IMR-90 (cell line): Measurements from ENCODE around the gene PTBP1. TPM values are rescaled to one million over a fixed set of nuclear protein-coding genes. Genes with fewer than 3 reads are reported as not detected.

Source experiments
- ATAC-seq: fragments of 200-7000 bp; cut with Tn5 transposase; 2 replicates; pipeline ENCODE4 v1.9.1; 2020; ENCODE audit warnings: low read depth, mild to moderate bottlenecking, moderate library complexity
- BruUV-seq: library from RNA; stranded (reverse); fragments of 400-500 nt; replicated peaks from 2 replicates; lab custom pipeline; 2021; lab: Mats Ljungman, UMichigan
- CTCF ChIA-PET: fragments of 300-600 bp; formaldehyde crosslinking; extraction: SDS; loops from one replicate; lab custom pipeline; 2021; ENCODE audit warnings: antibody characterized with exemption; lab: Yijun Ruan, JAX
- POLR2A ChIA-PET: fragments of 300-600 bp; sonication (Branson Sonifier 250); formaldehyde crosslinking; loops from one replicate; lab custom pipeline; 2022; ENCODE audit warnings: antibody characterized with exemption; ENCODE audit not compliant: unreplicated experiment; lab: Charles Lee
- DNase-seq: peaks from one replicate; pipeline ENCODE4 v3.0.0; 2013
- H2AFZ ChIP-seq: replicated peaks from 2 replicates; pipeline ENCODE3; 2013; ENCODE audit warnings: low read length, mild to moderate bottlenecking; ENCODE audit not compliant: poor library complexity
- H2AK5ac ChIP-seq: 2 replicates; pipeline ENCODE4 v1.6.1; 2013; ENCODE audit warnings: low read depth, low read length, inconsistent platforms
- H2AK9ac ChIP-seq: replicated peaks from 2 replicates; pipeline ENCODE3; 2013; ENCODE audit warnings: mild to moderate bottlenecking, low read depth, low read length, moderate library complexity; ENCODE audit not compliant: poor library complexity
- H2BK120ac ChIP-seq: 2 replicates; pipeline ENCODE4 v1.6.1; 2013; ENCODE audit warnings: low read depth, low read length, inconsistent platforms
- H2BK15ac ChIP-seq: 3 replicates; pipeline ENCODE4 v1.6.1; 2013; ENCODE audit warnings: low read depth, low read length, inconsistent platforms
- H2BK20ac ChIP-seq: 2 replicates; pipeline ENCODE4 v1.6.1; 2013; ENCODE audit warnings: low read depth, mild to moderate bottlenecking, inconsistent platforms, low read length, moderate library complexity
- H2BK5ac ChIP-seq: 2 replicates; pipeline ENCODE4 v1.6.1; 2013; ENCODE audit warnings: mild to moderate bottlenecking, low read depth, low read length, inconsistent platforms; ENCODE audit not compliant: poor library complexity, severe bottlenecking
- H3K14ac ChIP-seq: replicated peaks from 2 replicates; pipeline ENCODE4 v1.6.1; 2013; ENCODE audit warnings: low read depth, low read length, inconsistent platforms
- H3K18ac ChIP-seq: 2 replicates; pipeline ENCODE4 v1.6.1; 2013; ENCODE audit warnings: low read depth, low read length, control low read depth
- H3K23ac ChIP-seq: 2 replicates; pipeline ENCODE4 v1.6.1; 2013; ENCODE audit warnings: low read depth, low read length, inconsistent platforms
- H3K27ac ChIP-seq: 2 replicates; pipeline ENCODE4 v1.5.1; 2013; ENCODE audit warnings: mild to moderate bottlenecking, control low read depth, low read length; ENCODE audit not compliant: insufficient read depth
- H3K27me3 ChIP-seq: 2 replicates; pipeline ENCODE4 v1.6.1; 2013; ENCODE audit warnings: low read length; ENCODE audit not compliant: control insufficient read depth, insufficient read depth
- H3K36me3 ChIP-seq: 2 replicates; pipeline ENCODE4 v1.6.1; 2013; ENCODE audit warnings: low read length, mixed read lengths; ENCODE audit not compliant: control insufficient read depth, insufficient read depth
- H3K4ac ChIP-seq: 2 replicates; pipeline ENCODE4 v1.6.1; 2013; ENCODE audit warnings: low read depth, low read length, inconsistent platforms
- H3K4me1 ChIP-seq: 2 replicates; pipeline ENCODE4 v1.6.1; 2013; ENCODE audit warnings: low read length, mixed read lengths; ENCODE audit not compliant: control insufficient read depth, insufficient read depth
- H3K4me2 ChIP-seq: 2 replicates; pipeline ENCODE4 v1.6.1; 2013; ENCODE audit warnings: low read depth, mild to moderate bottlenecking, control low read depth, low read length, moderate library complexity
- H3K4me3 ChIP-seq: 2 replicates; pipeline ENCODE4 v1.5.1; 2013; ENCODE audit warnings: low read depth, mild to moderate bottlenecking, control low read depth, low read length, moderate library complexity; ENCODE audit not compliant: insufficient read depth
- H3K56ac ChIP-seq: 2 replicates; pipeline ENCODE4 v1.6.1; 2013; ENCODE audit warnings: low read length, inconsistent platforms; ENCODE audit not compliant: insufficient read depth; ENCODE audit errors: extremely low read depth
- H3K79me1 ChIP-seq, 2 experiments: 2 replicates each; pipeline ENCODE4 v1.6.1; 2013; ENCODE audit warnings: low read length in 2 of 2, inconsistent platforms in 1 of 2, low read depth in 1 of 2
- H3K9ac ChIP-seq: 2 replicates; pipeline ENCODE4 v1.6.1; 2013; ENCODE audit warnings: low read depth, low read length, control low read depth
- H3K9me1 ChIP-seq: 2 replicates; pipeline ENCODE4 v1.6.1; 2013; ENCODE audit warnings: low read length, inconsistent platforms; ENCODE audit not compliant: insufficient read depth
- H3K9me3 ChIP-seq: 2 replicates; pipeline ENCODE4 v1.6.1; 2013; ENCODE audit warnings: low read length; ENCODE audit not compliant: control insufficient read depth, insufficient read depth
- H4K20me1 ChIP-seq: 2 replicates; pipeline ENCODE4 v1.6.1; 2013; ENCODE audit warnings: low read length, inconsistent platforms; ENCODE audit not compliant: insufficient read depth
- H4K5ac ChIP-seq: 2 replicates; pipeline ENCODE4 v1.6.1; 2013; ENCODE audit warnings: mild to moderate bottlenecking, low read depth, low read length, control low read depth
- H4K8ac ChIP-seq, 2 experiments: 2 replicates each; pipeline ENCODE4 v1.6.1; 2013; ENCODE audit warnings: low read depth in 2 of 2, low read length in 2 of 2, control low read depth in 1 of 2, inconsistent platforms in 1 of 2
- H4K91ac ChIP-seq: 2 replicates; pipeline ENCODE4 v1.6.1; 2013; ENCODE audit warnings: low read depth, low read length, inconsistent platforms; ENCODE audit not compliant: insufficient read depth
- CEBPB ChIP-seq: IDR thresholded peaks from 2 replicates; pipeline ENCODE4 v1.6.1; 2012; ENCODE audit warnings: low read depth, low read length, improper control_type of control experiment
- CHD1 ChIP-seq: IDR thresholded peaks from 2 replicates; pipeline ENCODE4 v1.6.1; 2012; ENCODE audit warnings: low read depth, low read length, improper control_type of control experiment
- CTCF ChIP-seq: conservative IDR thresholded peaks from 2 replicates; pipeline ENCODE4 v1.5.1; 2012; ENCODE audit warnings: mild to moderate bottlenecking, low read depth, low read length, improper control_type of control experiment
- ELK1 ChIP-seq: fragments of 150-350 bp; IDR thresholded peaks from 2 replicates; pipeline ENCODE4 v1.6.1; 2016; ENCODE audit warnings: low read depth, mild to moderate bottlenecking, low read length, moderate library complexity, borderline replicate concordance
- MAZ ChIP-seq: IDR thresholded peaks from 2 replicates; pipeline ENCODE4 v1.6.1; 2012; ENCODE audit warnings: low read depth, mild to moderate bottlenecking, low read length, improper control_type of control experiment, moderate library complexity, borderline replicate concordance
- MXI1 ChIP-seq: IDR thresholded peaks from 2 replicates; pipeline ENCODE4 v1.6.1; 2012; ENCODE audit warnings: low read depth, mild to moderate bottlenecking, low read length, moderate library complexity, borderline replicate concordance
- NFE2L2 ChIP-seq: fragments of 150-350 bp; IDR thresholded peaks from 2 replicates; pipeline ENCODE4 v1.6.1; 2016; ENCODE audit warnings: low read depth, mild to moderate bottlenecking, low read length
- POLR2A ChIP-seq: IDR thresholded peaks from 2 replicates; pipeline ENCODE4 v1.6.1; 2012; ENCODE audit warnings: mild to moderate bottlenecking, low read depth, low read length
- RAD21 ChIP-seq: IDR thresholded peaks from 2 replicates; pipeline ENCODE4 v1.6.1; 2012; ENCODE audit warnings: low read length, improper control_type of control experiment
- RCOR1 ChIP-seq: IDR thresholded peaks from 2 replicates; pipeline ENCODE4 v1.6.1; 2012; ENCODE audit warnings: mild to moderate bottlenecking, low read length, improper control_type of control experiment; ENCODE audit not compliant: insufficient replicate concordance
- RFX5 ChIP-seq: IDR thresholded peaks from 2 replicates; pipeline ENCODE4 v1.8.0; 2012; ENCODE audit warnings: low read depth, mild to moderate bottlenecking, low read length, moderate library complexity
- SMC3 ChIP-seq: fragments of 150-350 bp; IDR thresholded peaks from 2 replicates; pipeline ENCODE4 v1.6.1; 2016; ENCODE audit warnings: low read depth, mild to moderate bottlenecking, antibody characterized with exemption, low read length, moderate library complexity
- WGBS, 2 experiments: methylation state at CpG; one replicate each; pipeline versions ENCODE4 v1.1.5 to v1.1.7; 2013; ENCODE audit warnings: missing lambda C conversion rate in 2 of 2; ENCODE audit not compliant: insufficient read length in 1 of 2; ENCODE audit errors: extremely low coverage in 2 of 2; 5-methylcytosine and 5-hydroxymethylcytosine counted together
- dilution Hi-C: fragments of 300-500 bp; cut with HindIII; formaldehyde crosslinking; loops from one replicate; pipeline ENCODE4 v1.14.3; 2018; ENCODE audit warnings: low sequenced_read_pairs; ENCODE audit not compliant: unreplicated experiment
- in situ Hi-C: fragments of 300-500 bp; cut with MboI; formaldehyde crosslinking; loops from 3 replicates; pipeline ENCODE4 v1.14.3; 2019; ENCODE audit warnings: low sequenced_read_pairs, inconsistent platforms, mixed read lengths
- intact Hi-C: fragments of 100-400 bp; cut with micrococcal nuclease; formaldehyde crosslinking; loops from 2 replicates; pipeline ENCODE4 v1.10.0; 2022
- polyA plus RNA-seq, 3 experiments: library from polyadenylated mRNA; depleted of rRNA; stranded (reverse); fragments of >200 nt; gene quantifications; 2 replicates each; pipeline ENCODE4 v1.2.3, GENCODE V29; 2012; ENCODE audit warnings: low replicate concordance in 1 of 3
- total RNA-seq: library from RNA; depleted of rRNA; stranded (reverse); fragments of >200 nt; gene quantifications from 2 replicates; pipeline ENCODE4 v1.2.3, GENCODE V29; 2012

PTBP1 gene
- total and polyA plus RNA-seq, 2 of the 4 experiments (the other 2 are of a cell fraction), result 146 to 269 TPM

GRCh38 chr19:827710-828321, 30.6 kb downstream of the PTBP1 start, which contains the start of gene AZU1:
AZU1 (plus strand) TSS chr19:827837; CDS start chr19:827847, 10 bp downstream.
- WGBS, 2 experiments, result 82% methylated on average over 22 of the region's 33 CpGs; no CpG with 5 or more reads in 1 of the 2 experiments
- Histone ChIP-seq H3K27me3 (no peaks in the 10 kb centered on the region), H2BK15ac (no peak within 1 kb of the TSS), H2BK20ac (no peak within 1 kb of the TSS), H3K36me3 (no peaks in the 10 kb centered on the region), H3K56ac (no peak within 1 kb of the TSS), H2AK5ac (no peak within 1 kb of the TSS), H4K91ac (no peak within 1 kb of the TSS), H3K27ac (no peak within 1 kb of the TSS), H2BK5ac (no peak within 1 kb of the TSS), H3K23ac (no peak within 1 kb of the TSS), H3K4me3 (no peak within 1 kb of the TSS), H2AK9ac (no peak within 1 kb of the TSS), H3K4ac (no peak within 1 kb of the TSS), H3K9me3 (no peaks in the 10 kb centered on the region), H3K9ac (no peak within 1 kb of the TSS), H3K9me1 (no peaks in the 10 kb centered on the region), H4K5ac (no peak within 1 kb of the TSS), H3K18ac (no peak within 1 kb of the TSS), H2AFZ (no peak within 1 kb of the TSS), H2BK120ac (no peak within 1 kb of the TSS), H3K4me1 (peaks cover 3% of the 10 kb centered on the region; the same call in 1 of the 2 replicates), H3K14ac (no peak within 1 kb of the TSS), H4K20me1 (no peaks in the 10 kb centered on the region), H3K4me2 (no peak within 1 kb of the TSS), H3K79me1 (no peaks in the 10 kb centered on the region), H4K8ac (no peak within 1 kb of the TSS)
- no peak for DNase-seq
- TF ChIP-seq MAZ, result no peak
- no peak for TF ChIP-seq RCOR1
- no peak for TF ChIP-seq NFE2L2
- no peak for TF ChIP-seq RAD21
- no peak for TF ChIP-seq CTCF
- no peak for TF ChIP-seq CHD1
- no peak for TF ChIP-seq ELK1
- no peak for TF ChIP-seq SMC3
- TF ChIP-seq POLR2A, result no peak
- TF ChIP-seq MXI1, result no peak
- no peak for TF ChIP-seq RFX5
- TF ChIP-seq CEBPB, result no peak
- no peak for ATAC-seq
- POLR2A ChIA-PET, result no interaction called here
- in situ Hi-C loops (no loop called here), intact Hi-C loops (no loop called here), dilution Hi-C loops (no loop called here)
- no TSS peak for BruUV-seq
- CTCF ChIA-PET, result no interaction called here
